ENCODE results near the gene CHMP4B.

- no peak for TF ChIP-seq CTCF (IDR thresholded peaks at IDR 0.05; ENCODE audit: low read depth, low read length, missing input control)
- TF ChIP-seq, protein P1, sequence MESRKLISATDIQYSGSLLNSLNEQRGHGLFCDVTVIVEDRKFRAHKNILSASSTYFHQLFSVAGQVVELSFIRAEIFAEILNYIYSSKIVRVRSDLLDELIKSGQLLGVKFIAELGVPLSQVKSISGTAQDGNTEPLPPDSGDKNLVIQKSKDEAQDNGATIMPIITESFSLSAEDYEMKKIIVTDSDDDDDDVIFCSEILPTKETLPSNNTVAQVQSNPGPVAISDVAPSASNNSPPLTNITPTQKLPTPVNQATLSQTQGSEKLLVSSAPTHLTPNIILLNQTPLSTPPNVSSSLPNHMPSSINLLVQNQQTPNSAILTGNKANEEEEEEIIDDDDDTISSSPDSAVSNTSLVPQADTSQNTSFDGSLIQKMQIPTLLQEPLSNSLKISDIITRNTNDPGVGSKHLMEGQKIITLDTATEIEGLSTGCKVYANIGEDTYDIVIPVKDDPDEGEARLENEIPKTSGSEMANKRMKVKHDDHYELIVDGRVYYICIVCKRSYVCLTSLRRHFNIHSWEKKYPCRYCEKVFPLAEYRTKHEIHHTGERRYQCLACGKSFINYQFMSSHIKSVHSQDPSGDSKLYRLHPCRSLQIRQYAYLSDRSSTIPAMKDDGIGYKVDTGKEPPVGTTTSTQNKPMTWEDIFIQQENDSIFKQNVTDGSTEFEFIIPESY (IDR thresholded peaks at IDR 0.05), result no peak
- TF ChIP-seq YY1 (IDR thresholded peaks at IDR 0.05), result no peak
- no peak for TF ChIP-seq RXRA (IDR thresholded peaks at IDR 0.05)
- TF ChIP-seq REST (IDR thresholded peaks at IDR 0.05), result no peak
- TF ChIP-seq, protein P2, sequence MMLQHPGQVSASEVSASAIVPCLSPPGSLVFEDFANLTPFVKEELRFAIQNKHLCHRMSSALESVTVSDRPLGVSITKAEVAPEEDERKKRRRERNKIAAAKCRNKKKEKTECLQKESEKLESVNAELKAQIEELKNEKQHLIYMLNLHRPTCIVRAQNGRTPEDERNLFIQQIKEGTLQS (IDR thresholded peaks at IDR 0.05), result no peak
- no peak for TF ChIP-seq EGR1 (IDR thresholded peaks at IDR 0.05; ENCODE audit: low read depth in 2 of 2)
- TF ChIP-seq SP1 (IDR thresholded peaks at IDR 0.05), result no peak
- TF ChIP-seq GABPA (IDR thresholded peaks at IDR 0.05 in 1 of 2, conservative IDR thresholded peaks at IDR 0.05 in 1 of 2), result no peak
Observed at GRCh38 chr20:33791540-33791939, 19.6 kb upstream of the CHMP4B start.

Data from liver (tissue), 3 donors.